KMS-11 (cell line): ENCODE measurements around the gene DOK6.

Experiments used
- H2AFZ ChIP-seq: fragments of 200-600 bp; sonication (generic); 2 replicates; pipeline ENCODE4 v1.6.1; 2016; ENCODE audit warnings: antibody characterized with exemption, mixed run types, low read depth
- H3K27ac ChIP-seq: fragments of 200-600 bp; sonication (generic); 2 replicates; pipeline ENCODE4 v1.6.1; 2016; ENCODE audit warnings: mild to moderate bottlenecking, mixed run types
- H3K27me3 ChIP-seq: fragments of 200-600 bp; sonication (generic); 2 replicates; pipeline ENCODE4 v1.6.1; 2017; ENCODE audit warnings: mild to moderate bottlenecking, low read depth, mixed run types, moderate library complexity; ENCODE audit not compliant: insufficient read depth
- H3K36me3 ChIP-seq: fragments of 200-600 bp; sonication (generic); 2 replicates; pipeline ENCODE4 v1.6.1; 2017; ENCODE audit warnings: mild to moderate bottlenecking, mixed run types; ENCODE audit not compliant: insufficient read depth
- H3K4me1 ChIP-seq: fragments of 200-600 bp; sonication (generic); 2 replicates; pipeline ENCODE4 v1.6.1; 2016; ENCODE audit warnings: mild to moderate bottlenecking, low read depth, mixed run types; ENCODE audit not compliant: poor library complexity, severe bottlenecking
- H3K4me2 ChIP-seq: fragments of 200-600 bp; sonication (generic); 2 replicates; pipeline ENCODE4 v1.7.0; 2016; ENCODE audit warnings: mild to moderate bottlenecking, mixed run types
- H3K4me3 ChIP-seq: fragments of 200-600 bp; sonication (generic); IDR thresholded peaks from 2 replicates; pipeline ENCODE4 v1.6.1; 2017; ENCODE audit warnings: low read depth, low read length, mixed read lengths; ENCODE audit not compliant: insufficient read depth
- H3K79me2 ChIP-seq: fragments of 200-600 bp; sonication (generic); 2 replicates; pipeline ENCODE4 v1.6.1; 2016; ENCODE audit warnings: low read depth, mixed run types; ENCODE audit not compliant: insufficient read depth
- H3K9ac ChIP-seq: fragments of 200-600 bp; sonication (generic); 2 replicates; pipeline ENCODE4 v1.6.1; 2016; ENCODE audit warnings: mild to moderate bottlenecking, mixed run types
- H4K20me1 ChIP-seq: fragments of 200-600 bp; sonication (generic); 2 replicates; pipeline ENCODE4 v1.6.1; 2016; ENCODE audit warnings: mild to moderate bottlenecking, mixed run types; ENCODE audit not compliant: insufficient read depth
- CTCF ChIP-seq: fragments of 200-600 bp; sonication (generic); conservative IDR thresholded peaks from 2 replicates; pipeline ENCODE4 v1.6.1; 2017; ENCODE audit warnings: low read depth, mild to moderate bottlenecking, antibody characterized with exemption, low read length, moderate library complexity, mixed read lengths

Gene DOK6

GRCh38 chr18:69638056-69638455, 237.4 kb downstream of the DOK6 start:
- H3K4me1 ChIP-seq: no peaks in the 10 kb centered on the region
- H2AFZ ChIP-seq: no peak overlapping the region
- no peaks in the 10 kb centered on the region for H3K79me2 ChIP-seq
- H3K27me3 ChIP-seq: no peaks in the 10 kb centered on the region
- H3K9ac ChIP-seq: no peak overlapping the region
- no peaks in the 10 kb centered on the region for H3K36me3 ChIP-seq
- no peak overlapping the region for H3K27ac ChIP-seq
- H3K4me2 ChIP-seq: no peak overlapping the region
- no peak overlapping the region for H3K4me3 ChIP-seq
- TF ChIP-seq CTCF: no peak
- H4K20me1 ChIP-seq: no peaks in the 10 kb centered on the region

DNA sequence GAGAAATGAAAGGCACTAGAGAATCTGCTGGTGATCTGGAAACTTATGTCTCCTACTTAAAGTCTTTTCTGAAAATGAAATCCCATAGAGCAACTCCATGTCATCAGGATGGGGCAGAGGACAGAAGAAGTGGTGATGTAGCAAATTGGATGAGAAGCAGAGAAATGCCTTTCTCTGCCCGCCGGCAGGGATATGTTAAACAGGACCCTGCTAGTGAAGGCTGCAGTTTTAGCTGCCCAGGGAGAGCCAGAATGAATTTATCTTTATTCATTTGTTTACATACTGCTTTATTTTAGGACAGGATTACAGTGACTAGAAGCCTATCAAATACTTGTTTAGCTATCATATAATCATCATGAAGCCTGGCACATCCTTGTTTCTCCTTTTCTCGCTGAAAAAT, 247.0 kb downstream of the DOK6 start:
- no peaks in the 10 kb centered on the region for H3K79me2 ChIP-seq
- H3K4me1 ChIP-seq: no peaks in the 10 kb centered on the region
- no peaks in the 10 kb centered on the region for H3K36me3 ChIP-seq
- TF ChIP-seq CTCF: no peak
- no peaks in the 10 kb centered on the region for H4K20me1 ChIP-seq
- H3K9ac ChIP-seq: no peak overlapping the region
- no peaks in the 10 kb centered on the region for H3K27me3 ChIP-seq
- H2AFZ ChIP-seq: no peak overlapping the region
- no peak overlapping the region for H3K4me2 ChIP-seq
- no peak overlapping the region for H3K4me3 ChIP-seq
- H3K27ac ChIP-seq: no peak overlapping the region

DNA sequence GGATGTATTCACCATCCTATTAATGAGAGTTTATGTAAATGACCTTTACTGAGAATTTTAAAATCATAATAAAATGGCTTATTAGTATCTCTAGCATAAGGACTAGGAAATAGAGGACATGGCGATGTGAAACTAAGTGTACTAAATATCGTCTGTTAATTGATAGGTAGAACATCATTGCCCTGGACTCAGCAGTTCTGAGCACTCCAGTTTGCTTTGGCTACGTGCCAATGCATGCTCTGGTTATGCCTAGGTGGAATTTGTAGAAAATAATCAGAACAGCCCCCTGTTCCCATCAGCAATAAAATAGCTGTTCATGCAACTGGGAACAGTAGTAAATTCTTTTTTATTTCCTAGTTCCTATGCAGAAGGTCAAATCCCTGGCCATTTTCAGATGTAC, 247.8 kb downstream of the DOK6 start:
- H3K27ac ChIP-seq: no peak overlapping the region
- no peaks in the 10 kb centered on the region for H4K20me1 ChIP-seq
- H3K4me1 ChIP-seq: no peaks in the 10 kb centered on the region
- no peaks in the 10 kb centered on the region for H3K36me3 ChIP-seq
- H3K4me2 ChIP-seq: no peak overlapping the region
- H3K4me3 ChIP-seq: no peak overlapping the region
- no peak overlapping the region for H2AFZ ChIP-seq
- H3K9ac ChIP-seq: no peak overlapping the region
- TF ChIP-seq CTCF: no peak
- H3K79me2 ChIP-seq: no peaks in the 10 kb centered on the region
- no peaks in the 10 kb centered on the region for H3K27me3 ChIP-seq

GRCh38 chr18:69649684-69650083, 249.0 kb downstream of the DOK6 start:
- H3K27ac ChIP-seq: no peak overlapping the region
- no peak overlapping the region for H3K4me2 ChIP-seq
- H3K27me3 ChIP-seq: no peaks in the 10 kb centered on the region
- no peaks in the 10 kb centered on the region for H3K36me3 ChIP-seq
- no peaks in the 10 kb centered on the region for H3K4me1 ChIP-seq
- no peaks in the 10 kb centered on the region for H3K79me2 ChIP-seq
- no peak overlapping the region for H2AFZ ChIP-seq
- H3K4me3 ChIP-seq: no peak overlapping the region
- no peak overlapping the region for H3K9ac ChIP-seq
- H4K20me1 ChIP-seq: no peaks in the 10 kb centered on the region
- TF ChIP-seq CTCF: no peak

GRCh38 chr18:69651243-69651642, 250.6 kb downstream of the DOK6 start:
- no peaks in the 10 kb centered on the region for H3K36me3 ChIP-seq
- no peaks in the 10 kb centered on the region for H3K4me1 ChIP-seq
- H3K79me2 ChIP-seq: no peaks in the 10 kb centered on the region
- no peak overlapping the region for H3K4me3 ChIP-seq
- no peak overlapping the region for H2AFZ ChIP-seq
- H4K20me1 ChIP-seq: no peaks in the 10 kb centered on the region
- no peak overlapping the region for H3K4me2 ChIP-seq
- H3K9ac ChIP-seq: no peak overlapping the region
- no peaks in the 10 kb centered on the region for H3K27me3 ChIP-seq
- no peak for TF ChIP-seq CTCF
- no peak overlapping the region for H3K27ac ChIP-seq
